ENCODE measurements around the gene ZFY. TPM values are rescaled to one million over a fixed set of nuclear protein-coding genes. Genes with fewer than 3 reads are reported as not detected.

The ZFY gene
- total and polyA plus RNA-seq, 2 of the 4 experiments (the other 2 are of a cell fraction) = not detected

- H4K91ac ChIP-seq (ENCODE audit: insufficient read depth, low read depth, low read length) = no peak overlapping the region
- H2BK5ac ChIP-seq (ENCODE audit: low read depth, low read length, poor library complexity, severe bottlenecking) = no peak overlapping the region
- in situ Hi-C loops (cut with MboI; ENCODE audit: low sequenced_read_pairs) (no loop called here), intact Hi-C loops (cut with micrococcal nuclease) (no loop called here), dilution Hi-C loops (cut with HindIII; ENCODE audit: low sequenced_read_pairs, unreplicated experiment) (no loop called here)
- no peak overlapping the region for H4K8ac ChIP-seq (ENCODE audit: low read depth in 2 of 2, low read length in 2 of 2)
- ATAC-seq (ENCODE audit: low read depth) (no peak), DNase-seq (no peak)
- no peak overlapping the region for H2AFZ ChIP-seq (replicated peaks; ENCODE audit: low read length, poor library complexity)
- no peak overlapping the region for H2BK120ac ChIP-seq (ENCODE audit: low read depth, low read length)
- no peak overlapping the region for H3K4me2 ChIP-seq (ENCODE audit: low read depth, low read length)
- H3K79me1 ChIP-seq (ENCODE audit: low read depth in 1 of 2, low read length in 2 of 2) = no peaks in the 10 kb centered on the region
- H3K4me3 ChIP-seq (ENCODE audit: insufficient read depth, low read depth, low read length) = no peak overlapping the region
- no peaks in the 10 kb centered on the region for H3K9me1 ChIP-seq (ENCODE audit: insufficient read depth, low read length)
- POLR2A ChIA-PET (ENCODE audit: unreplicated experiment) = no interaction called here
- H3K4me1 ChIP-seq (ENCODE audit: control insufficient read depth, insufficient read depth, low read length) = no peaks in the 10 kb centered on the region
- H3K9ac ChIP-seq (ENCODE audit: low read depth, low read length) = no peak overlapping the region
- BruUV-seq (replicated peaks) = no TSS peak
- no peak overlapping the region for H3K23ac ChIP-seq (ENCODE audit: low read depth, low read length)
- H3K4ac ChIP-seq (ENCODE audit: low read depth, low read length) = no peak overlapping the region
- no peak overlapping the region for H3K14ac ChIP-seq (replicated peaks; ENCODE audit: low read depth, low read length)
- H4K5ac ChIP-seq (ENCODE audit: low read depth, low read length) = no peak overlapping the region
- H3K27ac ChIP-seq (ENCODE audit: insufficient read depth, low read length) = no peak overlapping the region
- H3K18ac ChIP-seq (ENCODE audit: low read depth, low read length) = no peak overlapping the region
- no peak overlapping the region for H2AK5ac ChIP-seq (ENCODE audit: low read depth, low read length)
- H3K9me3 ChIP-seq (ENCODE audit: control insufficient read depth, insufficient read depth, low read length) = no peaks in the 10 kb centered on the region
- no peak overlapping the region for H2BK15ac ChIP-seq (ENCODE audit: low read depth, low read length)
- H3K27me3 ChIP-seq (ENCODE audit: control insufficient read depth, insufficient read depth, low read length) = no peaks in the 10 kb centered on the region
- H4K20me1 ChIP-seq (ENCODE audit: insufficient read depth, low read length) = no peaks in the 10 kb centered on the region
- H2BK20ac ChIP-seq (ENCODE audit: low read depth, low read length) = no peak overlapping the region
- no peak overlapping the region for H3K56ac ChIP-seq (ENCODE audit: extremely low read depth, insufficient read depth, low read length)
- CTCF ChIA-PET = no interaction called here
- H3K36me3 ChIP-seq (ENCODE audit: control insufficient read depth, insufficient read depth, low read length) = no peaks in the 10 kb centered on the region
- H2AK9ac ChIP-seq (replicated peaks; ENCODE audit: low read depth, low read length, poor library complexity) = no peak overlapping the region
- TF ChIP-seq FOS (IDR thresholded peaks at IDR 0.05; ENCODE audit: low read depth, low read length) = no peak
- no peak for TF ChIP-seq MAFK (IDR thresholded peaks at IDR 0.05; ENCODE audit: low read depth, low read length)
- TF ChIP-seq CEBPB (IDR thresholded peaks at IDR 0.05; ENCODE audit: low read depth, low read length) = no peak
- no peak for TF ChIP-seq RCOR1 (IDR thresholded peaks at IDR 0.05; ENCODE audit: insufficient replicate concordance, low read length)
- no peak for TF ChIP-seq MXI1 (IDR thresholded peaks at IDR 0.05; ENCODE audit: borderline replicate concordance, low read depth, low read length)
- no peak for TF ChIP-seq RFX5 (IDR thresholded peaks at IDR 0.05; ENCODE audit: low read depth, low read length)
Measured at GRCh38 chrY:3007967-3008366, 72.8 kb downstream of the ZFY start.

All from IMR-90 (cell line).